ENCODE results near the gene TULP4.

DNA sequence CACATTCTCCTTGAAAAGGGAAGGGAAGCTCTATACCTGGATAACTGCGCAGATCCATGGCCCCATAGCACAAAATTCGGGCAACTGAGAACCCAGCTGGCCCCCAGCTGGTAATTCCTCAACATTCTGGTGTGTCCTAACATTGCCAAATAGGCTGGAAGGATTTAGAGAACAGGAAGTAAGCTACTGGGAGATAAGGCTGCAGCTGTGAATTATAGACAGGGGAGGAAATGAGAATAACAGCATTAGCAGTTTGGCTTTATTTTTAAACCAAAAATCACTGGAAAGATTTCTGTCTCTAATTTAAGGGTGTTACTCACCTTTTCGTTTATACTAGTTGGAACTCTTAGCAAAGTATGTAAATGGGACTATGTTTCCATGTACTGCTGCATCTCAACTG, 97.2 kb downstream of the TULP4 start:
- TF ChIP-seq, protein P1, sequence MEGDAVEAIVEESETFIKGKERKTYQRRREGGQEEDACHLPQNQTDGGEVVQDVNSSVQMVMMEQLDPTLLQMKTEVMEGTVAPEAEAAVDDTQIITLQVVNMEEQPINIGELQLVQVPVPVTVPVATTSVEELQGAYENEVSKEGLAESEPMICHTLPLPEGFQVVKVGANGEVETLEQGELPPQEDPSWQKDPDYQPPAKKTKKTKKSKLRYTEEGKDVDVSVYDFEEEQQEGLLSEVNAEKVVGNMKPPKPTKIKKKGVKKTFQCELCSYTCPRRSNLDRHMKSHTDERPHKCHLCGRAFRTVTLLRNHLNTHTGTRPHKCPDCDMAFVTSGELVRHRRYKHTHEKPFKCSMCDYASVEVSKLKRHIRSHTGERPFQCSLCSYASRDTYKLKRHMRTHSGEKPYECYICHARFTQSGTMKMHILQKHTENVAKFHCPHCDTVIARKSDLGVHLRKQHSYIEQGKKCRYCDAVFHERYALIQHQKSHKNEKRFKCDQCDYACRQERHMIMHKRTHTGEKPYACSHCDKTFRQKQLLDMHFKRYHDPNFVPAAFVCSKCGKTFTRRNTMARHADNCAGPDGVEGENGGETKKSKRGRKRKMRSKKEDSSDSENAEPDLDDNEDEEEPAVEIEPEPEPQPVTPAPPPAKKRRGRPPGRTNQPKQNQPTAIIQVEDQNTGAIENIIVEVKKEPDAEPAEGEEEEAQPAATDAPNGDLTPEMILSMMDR (IDR thresholded peaks at IDR 0.05): no peak
- TF ChIP-seq POLR2AphosphoS5 (IDR thresholded peaks at IDR 0.05): no peak
- TF ChIP-seq POLR2A (IDR thresholded peaks at IDR 0.05; ENCODE audit: low read depth): no peak
- no peak for TF ChIP-seq EP300 (IDR thresholded peaks at IDR 0.05)
